Caco-2 (cell line): ENCODE data around the gene ALDOB. TPM values are rescaled to one million over a fixed set of nuclear protein-coding genes. Genes with fewer than 3 reads are reported as not detected.

Experiments used
- BruUV-seq: library from RNA; stranded (reverse); fragments of 400-500 nt; replicated peaks from 2 replicates; lab custom pipeline; 2021; lab: Mats Ljungman, UMichigan
- CTCF ChIA-PET: fragments of 300-600 bp; sonication (Branson Sonifier 250); formaldehyde crosslinking; loops from one replicate; lab custom pipeline; 2022; ENCODE audit warnings: antibody characterized with exemption; lab: Charles Lee
- POLR2A ChIA-PET: fragments of 300-600 bp; sonication (Branson Sonifier 250); formaldehyde crosslinking; loops from one replicate; lab custom pipeline; 2022; ENCODE audit warnings: antibody characterized with exemption; lab: Charles Lee
- DNase-seq, 2 experiments: peaks; one replicate each; pipeline versions ENCODE4 v3.0.0 to v3.0.0-alpha.2; 2020 to 2022
- H3K27me3 ChIP-seq: replicated peaks from 2 replicates; pipeline ENCODE4 v1.6.0; 2011; ENCODE audit warnings: low read length; ENCODE audit not compliant: control insufficient read depth, insufficient read depth
- H3K36me3 ChIP-seq: 2 replicates; pipeline ENCODE4 v1.5.1; 2011; ENCODE audit warnings: low read length; ENCODE audit not compliant: control insufficient read depth, insufficient read depth
- H3K4me1 ChIP-seq: fragments of 250-450 bp; sonication (Bioruptor Pico); 2 replicates; pipeline ENCODE4 v1.5.1; 2020; ENCODE audit warnings: mild to moderate bottlenecking
- H3K4me3 ChIP-seq: 2 replicates; pipeline ENCODE4 v1.5.1; 2011; ENCODE audit warnings: low read depth, mild to moderate bottlenecking, control low read depth, low read length
- H3K9me3 ChIP-seq: fragments of 250-450 bp; sonication (Bioruptor Pico); 2 replicates; pipeline ENCODE4 v1.5.1; 2020; ENCODE audit warnings: mild to moderate bottlenecking, moderate library complexity
- H3K27ac Mint-ChIP-seq: one replicate; pipeline ENCODE4 v1.8.0; 2022; ENCODE audit warnings: mixed read lengths; ENCODE audit not compliant: unreplicated experiment
- H3K27me3 Mint-ChIP-seq: one replicate; pipeline ENCODE4 v1.8.0; 2022; ENCODE audit warnings: mixed read lengths; ENCODE audit not compliant: insufficient read depth, unreplicated experiment
- H3K36me3 Mint-ChIP-seq: one replicate; pipeline ENCODE4 v1.8.0; 2022; ENCODE audit warnings: mild to moderate bottlenecking, mixed read lengths; ENCODE audit not compliant: insufficient read depth, unreplicated experiment
- H3K4me1 Mint-ChIP-seq: one replicate; pipeline ENCODE4 v1.8.0; 2022; ENCODE audit warnings: low read depth, mixed read lengths; ENCODE audit not compliant: unreplicated experiment
- H3K4me3 Mint-ChIP-seq: one replicate; pipeline ENCODE4 v1.8.0; 2022; ENCODE audit warnings: mild to moderate bottlenecking, moderate library complexity, mixed read lengths; ENCODE audit not compliant: unreplicated experiment
- H3K9me3 Mint-ChIP-seq: one replicate; pipeline ENCODE4 v1.8.0; 2022; ENCODE audit warnings: mixed read lengths; ENCODE audit not compliant: unreplicated experiment
- CTCF ChIP-seq, 2 experiments: fragments of 200-600 bp in 1 of 2; IDR thresholded peaks; 1 replicate in 1 of 2; 2 replicates in 1 of 2; pipeline versions ENCODE4 v1.5.1 to v1.8.0; 2011 to 2022; ENCODE audit warnings: antibody characterized with exemption in 1 of 2, control low read depth in 1 of 2, inconsistent platforms in 1 of 2, low read depth in 1 of 2, low read length in 1 of 2, mild to moderate bottlenecking in 1 of 2, moderate library complexity in 1 of 2; ENCODE audit not compliant: insufficient read depth in 1 of 2, severe bottlenecking in 1 of 2, unreplicated experiment in 1 of 2
- intact Hi-C: fragments of 100-400 bp; cut with micrococcal nuclease; formaldehyde crosslinking; loops from one replicate; pipeline ENCODE4 v1.10.0; 2022; ENCODE audit not compliant: unreplicated experiment
- total RNA-seq: library from RNA; stranded (reverse); gene quantifications from 2 replicates; pipeline ENCODE4 v1.2.3, GENCODE V29; 2022

ALDOB gene
- total RNA-seq, 1 experiment from 2014 or later: 0.18 TPM

GRCh38 chr9:101463397-101463796 lies 27.8 kb upstream of the ALDOB start:
- DNase-seq: no peak
- H3K27me3 ChIP-seq: no peaks in the 10 kb centered on the region; the same call in 1 of the 2 replicates
- intact Hi-C loops: no loop called here
- Mint-ChIP-seq H3K36me3 (no peaks in the 10 kb centered on the region), H3K9me3 (no peaks in the 10 kb centered on the region), H3K4me3 (no peak overlapping the region), H3K4me1 (peaks cover 13% of the 10 kb centered on the region), H3K27ac (no peak overlapping the region), H3K27me3 (no peaks in the 10 kb centered on the region)
- ChIA-PET POLR2A (no interaction called here), CTCF (no interaction called here)
- TF ChIP-seq CTCF (IDR thresholded peaks at IDR 0.05; ENCODE audit: insufficient read depth in 1 of 2, low read depth in 1 of 2, low read length in 1 of 2, severe bottlenecking in 1 of 2, unreplicated experiment in 1 of 2): no peak
- no peaks in the 10 kb centered on the region for H3K36me3 ChIP-seq
- H3K4me1 ChIP-seq: peaks cover 2% of the 10 kb centered on the region; the same call in 1 of the 2 replicates
- H3K9me3 ChIP-seq: no peaks in the 10 kb centered on the region
- BruUV-seq: no TSS peak
- H3K4me3 ChIP-seq: no peak overlapping the region

GRCh38 chr9:101462558-101462957 lies 27.0 kb upstream of the ALDOB start:
- Mint-ChIP-seq H3K9me3 (no peaks in the 10 kb centered on the region), H3K4me1 (peaks cover 13% of the 10 kb centered on the region), H3K27me3 (no peaks in the 10 kb centered on the region), H3K36me3 (no peaks in the 10 kb centered on the region), H3K4me3 (no peak overlapping the region), H3K27ac (no peak overlapping the region)
- H3K27me3 ChIP-seq: no peaks in the 10 kb centered on the region
- peaks cover 2% of the 10 kb centered on the region; the same call in 1 of the 2 replicates for H3K4me1 ChIP-seq
- ChIA-PET POLR2A (no interaction called here), CTCF (no interaction called here)
- H3K9me3 ChIP-seq: no peaks in the 10 kb centered on the region
- no peaks in the 10 kb centered on the region for H3K36me3 ChIP-seq
- intact Hi-C loops: no loop called here
- BruUV-seq: no TSS peak
- TF ChIP-seq CTCF (IDR thresholded peaks at IDR 0.05; ENCODE audit: insufficient read depth in 1 of 2, low read depth in 1 of 2, low read length in 1 of 2, severe bottlenecking in 1 of 2, unreplicated experiment in 1 of 2): no peak
- DNase-seq: no peak
- H3K4me3 ChIP-seq: no peak overlapping the region

DNA sequence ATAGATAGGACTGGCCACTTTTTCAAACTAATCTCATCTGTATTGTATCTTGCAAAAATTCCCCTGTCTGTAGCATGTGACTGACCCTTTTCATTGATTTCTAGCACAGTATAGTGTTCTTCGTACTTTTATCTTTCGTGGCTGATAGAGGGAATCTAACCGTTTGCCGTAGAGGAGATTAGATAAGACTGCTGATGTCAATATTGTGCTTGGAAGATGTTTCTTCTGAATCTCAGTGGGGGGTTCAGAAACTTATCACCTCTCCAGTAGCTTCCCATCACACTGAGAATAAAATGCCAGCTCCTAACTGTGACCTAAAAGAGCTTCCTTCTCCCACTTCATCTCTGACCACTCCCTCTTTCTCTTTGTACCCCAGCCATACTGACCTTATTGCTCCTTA lies 25.4 kb upstream of the ALDOB start:
- no TSS peak for BruUV-seq
- no peak overlapping the region for H3K4me3 ChIP-seq
- no peaks in the 10 kb centered on the region for H3K36me3 Mint-ChIP-seq
- TF ChIP-seq CTCF (IDR thresholded peaks at IDR 0.05; ENCODE audit: insufficient read depth in 1 of 2, low read depth in 1 of 2, low read length in 1 of 2, severe bottlenecking in 1 of 2, unreplicated experiment in 1 of 2): no peak
- H3K27ac Mint-ChIP-seq: no peak overlapping the region
- no peak for DNase-seq
- no peak overlapping the region for H3K4me3 Mint-ChIP-seq
- H3K27me3 ChIP-seq: no peaks in the 10 kb centered on the region
- H3K27me3 Mint-ChIP-seq: no peaks in the 10 kb centered on the region
- H3K4me1 Mint-ChIP-seq: peaks cover 13% of the 10 kb centered on the region
- ChIA-PET CTCF (interaction anchor here (1.7 kb wide), 1 partner anchor 69 kb away, joined by 4 read pairs; no protein-coding TSS in a partner anchor), POLR2A (no interaction called here)
- H3K9me3 ChIP-seq: no peaks in the 10 kb centered on the region
- intact Hi-C loops: no loop called here
- H3K9me3 Mint-ChIP-seq: no peaks in the 10 kb centered on the region
- no peaks in the 10 kb centered on the region for H3K36me3 ChIP-seq
- peaks cover 2% of the 10 kb centered on the region; the same call in 1 of the 2 replicates for H3K4me1 ChIP-seq
